IMR-90 (cell line): ENCODE results near the gene UCHL1. TPM values are rescaled to one million over a fixed set of nuclear protein-coding genes. Genes with fewer than 3 reads are reported as not detected.

ENCODE experiments used
- ATAC-seq: fragments of 200-7000 bp; cut with Tn5 transposase; 2 replicates; pipeline ENCODE4 v1.9.1; 2020; ENCODE audit warnings: low read depth, mild to moderate bottlenecking, moderate library complexity
- BruUV-seq: library from RNA; stranded (reverse); fragments of 400-500 nt; replicated peaks from 2 replicates; lab custom pipeline; 2021; lab: Mats Ljungman, UMichigan
- CTCF ChIA-PET: fragments of 300-600 bp; formaldehyde crosslinking; extraction: SDS; loops from one replicate; lab custom pipeline; 2021; ENCODE audit warnings: antibody characterized with exemption; lab: Yijun Ruan, JAX
- POLR2A ChIA-PET: fragments of 300-600 bp; sonication (Branson Sonifier 250); formaldehyde crosslinking; loops from one replicate; lab custom pipeline; 2022; ENCODE audit warnings: antibody characterized with exemption; ENCODE audit not compliant: unreplicated experiment; lab: Charles Lee
- DNase-seq: peaks from one replicate; pipeline ENCODE4 v3.0.0; 2013
- H2AFZ ChIP-seq: replicated peaks from 2 replicates; pipeline ENCODE3; 2013; ENCODE audit warnings: low read length, mild to moderate bottlenecking; ENCODE audit not compliant: poor library complexity
- H2AK5ac ChIP-seq: 2 replicates; pipeline ENCODE4 v1.6.1; 2013; ENCODE audit warnings: low read depth, low read length, inconsistent platforms
- H2AK9ac ChIP-seq: replicated peaks from 2 replicates; pipeline ENCODE3; 2013; ENCODE audit warnings: mild to moderate bottlenecking, low read depth, low read length, moderate library complexity; ENCODE audit not compliant: poor library complexity
- H2BK120ac ChIP-seq: 2 replicates; pipeline ENCODE4 v1.6.1; 2013; ENCODE audit warnings: low read depth, low read length, inconsistent platforms
- H2BK15ac ChIP-seq: 3 replicates; pipeline ENCODE4 v1.6.1; 2013; ENCODE audit warnings: low read depth, low read length, inconsistent platforms
- H2BK20ac ChIP-seq: 2 replicates; pipeline ENCODE4 v1.6.1; 2013; ENCODE audit warnings: low read depth, mild to moderate bottlenecking, inconsistent platforms, low read length, moderate library complexity
- H2BK5ac ChIP-seq: 2 replicates; pipeline ENCODE4 v1.6.1; 2013; ENCODE audit warnings: mild to moderate bottlenecking, low read depth, low read length, inconsistent platforms; ENCODE audit not compliant: poor library complexity, severe bottlenecking
- H3K14ac ChIP-seq: replicated peaks from 2 replicates; pipeline ENCODE4 v1.6.1; 2013; ENCODE audit warnings: low read depth, low read length, inconsistent platforms
- H3K18ac ChIP-seq: 2 replicates; pipeline ENCODE4 v1.6.1; 2013; ENCODE audit warnings: low read depth, low read length, control low read depth
- H3K23ac ChIP-seq: 2 replicates; pipeline ENCODE4 v1.6.1; 2013; ENCODE audit warnings: low read depth, low read length, inconsistent platforms
- H3K27ac ChIP-seq: 2 replicates; pipeline ENCODE4 v1.5.1; 2013; ENCODE audit warnings: mild to moderate bottlenecking, control low read depth, low read length; ENCODE audit not compliant: insufficient read depth
- H3K27me3 ChIP-seq: 2 replicates; pipeline ENCODE4 v1.6.1; 2013; ENCODE audit warnings: low read length; ENCODE audit not compliant: control insufficient read depth, insufficient read depth
- H3K36me3 ChIP-seq: 2 replicates; pipeline ENCODE4 v1.6.1; 2013; ENCODE audit warnings: low read length, mixed read lengths; ENCODE audit not compliant: control insufficient read depth, insufficient read depth
- H3K4ac ChIP-seq: 2 replicates; pipeline ENCODE4 v1.6.1; 2013; ENCODE audit warnings: low read depth, low read length, inconsistent platforms
- H3K4me1 ChIP-seq: 2 replicates; pipeline ENCODE4 v1.6.1; 2013; ENCODE audit warnings: low read length, mixed read lengths; ENCODE audit not compliant: control insufficient read depth, insufficient read depth
- H3K4me2 ChIP-seq: 2 replicates; pipeline ENCODE4 v1.6.1; 2013; ENCODE audit warnings: low read depth, mild to moderate bottlenecking, control low read depth, low read length, moderate library complexity
- H3K4me3 ChIP-seq: 2 replicates; pipeline ENCODE4 v1.5.1; 2013; ENCODE audit warnings: low read depth, mild to moderate bottlenecking, control low read depth, low read length, moderate library complexity; ENCODE audit not compliant: insufficient read depth
- H3K56ac ChIP-seq: 2 replicates; pipeline ENCODE4 v1.6.1; 2013; ENCODE audit warnings: low read length, inconsistent platforms; ENCODE audit not compliant: insufficient read depth; ENCODE audit errors: extremely low read depth
- H3K79me1 ChIP-seq, 2 experiments: 2 replicates each; pipeline ENCODE4 v1.6.1; 2013; ENCODE audit warnings: low read length in 2 of 2, inconsistent platforms in 1 of 2, low read depth in 1 of 2
- H3K9ac ChIP-seq: 2 replicates; pipeline ENCODE4 v1.6.1; 2013; ENCODE audit warnings: low read depth, low read length, control low read depth
- H3K9me1 ChIP-seq: 2 replicates; pipeline ENCODE4 v1.6.1; 2013; ENCODE audit warnings: low read length, inconsistent platforms; ENCODE audit not compliant: insufficient read depth
- H3K9me3 ChIP-seq: 2 replicates; pipeline ENCODE4 v1.6.1; 2013; ENCODE audit warnings: low read length; ENCODE audit not compliant: control insufficient read depth, insufficient read depth
- H4K20me1 ChIP-seq: 2 replicates; pipeline ENCODE4 v1.6.1; 2013; ENCODE audit warnings: low read length, inconsistent platforms; ENCODE audit not compliant: insufficient read depth
- H4K5ac ChIP-seq: 2 replicates; pipeline ENCODE4 v1.6.1; 2013; ENCODE audit warnings: mild to moderate bottlenecking, low read depth, low read length, control low read depth
- H4K8ac ChIP-seq, 2 experiments: 2 replicates each; pipeline ENCODE4 v1.6.1; 2013; ENCODE audit warnings: low read depth in 2 of 2, low read length in 2 of 2, control low read depth in 1 of 2, inconsistent platforms in 1 of 2
- H4K91ac ChIP-seq: 2 replicates; pipeline ENCODE4 v1.6.1; 2013; ENCODE audit warnings: low read depth, low read length, inconsistent platforms; ENCODE audit not compliant: insufficient read depth
- BHLHE40 ChIP-seq: fragments of 150-350 bp; IDR thresholded peaks from 2 replicates; pipeline ENCODE4 v1.6.1; 2016; ENCODE audit warnings: mild to moderate bottlenecking, low read depth, low read length
- CTCF ChIP-seq: conservative IDR thresholded peaks from 2 replicates; pipeline ENCODE4 v1.5.1; 2012; ENCODE audit warnings: mild to moderate bottlenecking, low read depth, low read length, improper control_type of control experiment
- ELK1 ChIP-seq: fragments of 150-350 bp; IDR thresholded peaks from 2 replicates; pipeline ENCODE4 v1.6.1; 2016; ENCODE audit warnings: low read depth, mild to moderate bottlenecking, low read length, moderate library complexity, borderline replicate concordance
- MAFK ChIP-seq: IDR thresholded peaks from 2 replicates; pipeline ENCODE4 v1.6.1; 2012; ENCODE audit warnings: low read depth, low read length, improper control_type of control experiment
- MXI1 ChIP-seq: IDR thresholded peaks from 2 replicates; pipeline ENCODE4 v1.6.1; 2012; ENCODE audit warnings: low read depth, mild to moderate bottlenecking, low read length, moderate library complexity, borderline replicate concordance
- NFE2L2 ChIP-seq: fragments of 150-350 bp; IDR thresholded peaks from 2 replicates; pipeline ENCODE4 v1.6.1; 2016; ENCODE audit warnings: low read depth, mild to moderate bottlenecking, low read length
- POLR2A ChIP-seq: IDR thresholded peaks from 2 replicates; pipeline ENCODE4 v1.6.1; 2012; ENCODE audit warnings: mild to moderate bottlenecking, low read depth, low read length
- SMC3 ChIP-seq: fragments of 150-350 bp; IDR thresholded peaks from 2 replicates; pipeline ENCODE4 v1.6.1; 2016; ENCODE audit warnings: low read depth, mild to moderate bottlenecking, antibody characterized with exemption, low read length, moderate library complexity
- USF2 ChIP-seq: fragments of 150-350 bp; IDR thresholded peaks from 2 replicates; pipeline ENCODE4 v1.6.1; 2017; ENCODE audit warnings: mild to moderate bottlenecking, antibody characterized with exemption, low read length, low read depth
- WGBS, 2 experiments: methylation state at CpG; one replicate each; pipeline versions ENCODE4 v1.1.5 to v1.1.7; 2013; ENCODE audit warnings: missing lambda C conversion rate in 2 of 2; ENCODE audit not compliant: insufficient read length in 1 of 2; ENCODE audit errors: extremely low coverage in 2 of 2; 5-methylcytosine and 5-hydroxymethylcytosine counted together
- dilution Hi-C: fragments of 300-500 bp; cut with HindIII; formaldehyde crosslinking; loops from one replicate; pipeline ENCODE4 v1.14.3; 2018; ENCODE audit warnings: low sequenced_read_pairs; ENCODE audit not compliant: unreplicated experiment
- in situ Hi-C: fragments of 300-500 bp; cut with MboI; formaldehyde crosslinking; loops from 3 replicates; pipeline ENCODE4 v1.14.3; 2019; ENCODE audit warnings: low sequenced_read_pairs, inconsistent platforms, mixed read lengths
- intact Hi-C: fragments of 100-400 bp; cut with micrococcal nuclease; formaldehyde crosslinking; loops from 2 replicates; pipeline ENCODE4 v1.10.0; 2022
- polyA plus RNA-seq, 3 experiments: library from polyadenylated mRNA; depleted of rRNA; stranded (reverse); fragments of >200 nt; gene quantifications; 2 replicates each; pipeline ENCODE4 v1.2.3, GENCODE V29; 2012; ENCODE audit warnings: low replicate concordance in 1 of 3
- total RNA-seq: library from RNA; depleted of rRNA; stranded (reverse); fragments of >200 nt; gene quantifications from 2 replicates; pipeline ENCODE4 v1.2.3, GENCODE V29; 2012

UCHL1 gene
- total and polyA plus RNA-seq, 2 of the 4 experiments (the other 2 are of a cell fraction), result 972 to 2,118 TPM

GRCh38 chr4:41257257-41257901 lies 651 bp downstream of the UCHL1 start:
- peak overlapping the region; percentile 84 for H3K27ac ChIP-seq

More at GRCh38 chr4:41257257-41257901, 651 bp downstream of the UCHL1 start:
- Histone ChIP-seq H3K4me3 (peak overlapping the region; percentile 94), H3K9me1 (peaks cover 4% of the 10 kb centered on the region), H3K14ac (peak overlapping the region; percentile 77), H3K4ac (peak overlapping the region; percentile 86), H3K36me3 (peaks cover 21% of the 10 kb centered on the region), H3K9ac (peak overlapping the region; percentile 92), H3K79me1 (peaks cover 17 to 32% of the 10 kb centered on the region in 2 experiments), H2AFZ (peak overlapping the region; percentile 93), H4K5ac (peak overlapping the region; percentile 3), H2BK120ac (no peak overlapping the region), H3K18ac (no peak overlapping the region; the same call in 1 of the 2 replicates), H3K9me3 (no peaks in the 10 kb centered on the region), H4K91ac (0 out of 2 replicates have a peak overlapping the region, but pooled peaks have one; percentile 19), H2BK5ac (peak overlapping the region; percentile 35), H2BK20ac (no peak overlapping the region), H3K56ac (peak overlapping the region; percentile 52; the same call in 1 of the 2 replicates), H4K20me1 (peaks cover 28% of the 10 kb centered on the region; the same call in 1 of the 2 replicates), H2AK9ac (peak overlapping the region; percentile 92), H3K4me1 (peaks cover 4% of the 10 kb centered on the region), H2BK15ac (peak overlapping the region; percentile 0; the same call in 1 of the 3 replicates), H3K27me3 (no peaks in the 10 kb centered on the region), H3K4me2 (peak overlapping the region; percentile 82), H3K23ac (peak overlapping the region; percentile 26; the same call in 1 of the 2 replicates), H4K8ac (peak overlapping the region; percentile 21 to 92; a peak in 2 of 4 replicates), H2AK5ac (peak overlapping the region; percentile 49; the same call in 1 of the 2 replicates)
- POLR2A ChIA-PET, result interaction anchor here (0.7 to 1.4 kb wide), 3 partner anchors 13 to 332 kb away, joined by 3 to 5 read pairs (median 4); no protein-coding TSS in a partner anchor
- no TSS peak for BruUV-seq
- dilution Hi-C loops (no loop called here), intact Hi-C loops (loop anchor here (2.0 to 10.0 kb wide), 3 partner anchors 280 to 523 kb away; no protein-coding TSS in a partner anchor), in situ Hi-C loops (no loop called here)
- no peak for TF ChIP-seq CTCF
- peak; percentile 88 for TF ChIP-seq NFE2L2
- peak; percentile 98 for TF ChIP-seq MXI1
- no peak for TF ChIP-seq ELK1
- TF ChIP-seq POLR2A, result no peak
- TF ChIP-seq SMC3, result no peak
- TF ChIP-seq MAFK, result peak; percentile 19; the same call in 1 of the 2 replicates
- TF ChIP-seq BHLHE40, result peak; percentile 78
- TF ChIP-seq USF2, result peak; percentile 66
- CTCF ChIA-PET, result interaction anchor here (0.6 to 1.2 kb wide), 2 partner anchors 12 to 329 kb away, joined by 3 read pairs; no protein-coding TSS in a partner anchor
- 1% methylated on average over 59 of the region's 69 CpGs; no CpG with 5 or more reads in 1 of the 2 experiments for WGBS, 2 experiments
- peak; percentile 52 for DNase-seq
- ATAC-seq, result peak; percentile 69
